NCI-H1436 treated with DMSO at 0.1 percent for 48 hours (cell line): ENCODE data around the gene OR56B1.

Experiments used
- DNase-seq: peaks from one replicate; lab custom pipeline; 2025; lab: John Stamatoyannopoulos, UW

OR56B1 gene

GRCh38 chr11:5727691-5728090, 8.6 kb upstream of the OR56B1 start:
- no peak for DNase-seq

- DNase-seq: no peak
Observed at GRCh38 chr11:5737091-5737490, 843 bp downstream of the OR56B1 start.

GRCh38 chr11:5737670-5738392, 1.6 kb downstream of the OR56B1 start:
- no peak for DNase-seq

GRCh38 chr11:5738431-5738830, 2.2 kb downstream of the OR56B1 start:
- DNase-seq: no peak

DNA sequence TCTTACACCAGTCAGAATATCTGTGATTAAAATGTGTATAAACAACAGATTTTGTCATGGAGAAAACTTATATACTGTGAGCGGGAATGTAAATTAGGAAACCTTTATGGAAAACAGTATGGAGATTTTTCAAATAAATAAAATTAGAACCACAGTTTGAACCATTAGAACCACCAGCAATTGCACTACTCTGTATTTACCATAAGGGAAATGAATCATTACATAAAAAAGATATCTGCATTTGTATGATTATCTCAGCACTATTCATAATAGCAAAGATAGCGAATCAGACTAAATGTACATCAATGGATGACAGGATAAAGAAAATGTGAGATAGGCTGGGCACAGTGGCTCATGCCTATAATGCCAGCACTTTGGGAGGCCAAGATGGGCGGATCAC, 10.4 kb downstream of the OR56B1 start:
- DNase-seq: no peak

DNA sequence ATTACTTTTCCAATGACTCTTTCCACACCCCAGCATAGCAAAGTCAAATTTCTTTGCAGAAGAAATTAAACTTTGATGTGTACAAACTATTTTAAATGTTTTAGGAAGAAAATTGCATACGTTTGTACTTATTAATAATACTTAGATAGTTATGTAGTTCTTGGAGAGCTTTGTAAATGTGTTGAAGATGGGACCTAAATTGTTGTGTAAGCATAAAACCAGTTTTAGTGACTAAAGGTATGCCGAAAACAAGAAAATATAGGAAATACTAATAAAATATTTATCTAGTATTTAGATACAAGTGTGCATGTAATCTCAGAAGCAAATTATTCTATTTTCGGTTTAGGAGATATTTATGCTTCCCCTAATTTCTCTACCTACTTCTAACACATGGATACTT, 13.6 kb downstream of the OR56B1 start:
- no peak for DNase-seq

DNA sequence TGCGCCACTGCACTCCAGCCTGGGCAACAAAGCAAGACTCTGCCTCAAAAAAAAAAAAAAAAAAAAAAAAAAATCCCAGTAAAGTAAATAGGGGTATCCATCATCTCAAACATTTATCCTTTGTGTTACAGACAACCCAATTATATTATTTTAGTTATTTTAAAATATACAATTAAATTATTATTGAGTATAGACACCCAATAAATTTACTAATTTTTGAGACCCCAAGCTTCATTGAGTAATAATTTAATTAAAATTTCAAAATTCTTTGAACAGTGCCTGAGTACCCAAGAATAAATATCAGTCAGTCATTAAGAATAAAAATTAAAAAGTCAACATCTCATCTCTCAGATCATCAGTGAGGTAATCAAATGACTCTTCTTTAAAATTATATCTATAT, 17.7 kb downstream of the OR56B1 start, which contains the start of gene OR52N4:
TSS of gene OR52N4 (plus strand) at position 301 of the 400 bp plus-strand sequence. CDS start 498 bp downstream, outside the sequence.
- DNase-seq: no peak

- no peak for DNase-seq
Observed at GRCh38 chr11:5767056-5767455, 30.8 kb downstream of the OR56B1 start.

DNA sequence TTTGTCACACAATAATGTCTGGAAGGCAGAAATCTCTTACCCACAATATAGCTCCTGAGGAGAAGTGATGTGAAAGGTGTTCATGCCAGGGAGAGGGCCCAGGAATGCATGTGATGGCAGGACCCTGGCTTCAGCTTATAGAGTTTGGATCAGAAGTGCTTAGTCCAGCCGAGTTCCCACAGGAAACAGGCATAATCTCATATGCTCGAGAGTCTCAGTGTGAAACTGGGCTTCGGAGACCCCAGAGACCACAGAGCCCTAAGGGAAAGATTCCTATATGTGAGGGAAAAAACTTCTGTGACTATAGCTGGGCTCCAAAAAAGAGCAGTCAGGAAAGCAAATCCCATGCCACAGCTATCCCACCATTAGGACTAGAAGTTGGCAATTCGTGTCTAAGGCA, 47.0 kb downstream of the OR56B1 start, which contains the start of gene OR52N5:
TSS of gene OR52N5 (minus strand) at position 101 of the 400 bp plus-strand sequence. CDS start 4,721 bp downstream, outside the sequence.
- DNase-seq: no peak
